Measurements from ENCODE around the gene NCS1.

NCS1 gene

DNA sequence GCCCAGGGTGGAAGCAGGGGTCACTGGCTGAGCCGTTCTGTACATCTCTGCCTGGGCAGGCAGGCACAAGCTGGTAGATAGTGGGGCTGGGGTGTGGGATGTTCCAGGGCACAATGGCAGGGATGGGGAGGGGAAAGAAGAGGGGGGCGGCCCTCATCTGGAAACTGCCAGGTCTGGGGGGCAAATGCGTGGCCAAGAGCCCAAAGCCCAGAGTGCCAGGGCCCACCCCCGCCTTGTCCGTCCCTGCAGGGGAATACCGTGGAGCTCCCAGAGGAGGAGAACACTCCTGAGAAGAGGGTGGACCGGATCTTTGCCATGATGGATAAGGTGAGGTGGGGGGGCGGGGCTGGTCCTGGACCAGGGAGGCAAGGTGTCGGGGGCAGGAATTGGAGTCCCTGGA, 50.6 kb downstream of the NCS1 start:
- no peak overlapping the region for H3K4me3 ChIP-seq
- H3K9me3 ChIP-seq (ENCODE audit: low read depth, low read length) = no peaks in the 10 kb centered on the region
- no peak overlapping the region for H3K9ac ChIP-seq (ENCODE audit: insufficient read length)
- H3K27ac ChIP-seq = no peak overlapping the region
- no peak for DNase-seq (ENCODE audit: low read depth, low spot score)
- peaks cover 56% of the 10 kb centered on the region for H3K36me3 ChIP-seq (ENCODE audit: insufficient read depth, low read length)
- TF ChIP-seq FOXP2 (optimal IDR thresholded peaks at IDR 0.05; ENCODE audit: control extremely low read depth, extremely low read length, insufficient read depth) = no peak
- no peak for TF ChIP-seq POLR2AphosphoS5 (IDR thresholded peaks at IDR 0.05; ENCODE audit: borderline replicate concordance, low read depth, low read length)
- TF ChIP-seq EZH2 (IDR thresholded peaks at IDR 0.05) = no peak

DNA sequence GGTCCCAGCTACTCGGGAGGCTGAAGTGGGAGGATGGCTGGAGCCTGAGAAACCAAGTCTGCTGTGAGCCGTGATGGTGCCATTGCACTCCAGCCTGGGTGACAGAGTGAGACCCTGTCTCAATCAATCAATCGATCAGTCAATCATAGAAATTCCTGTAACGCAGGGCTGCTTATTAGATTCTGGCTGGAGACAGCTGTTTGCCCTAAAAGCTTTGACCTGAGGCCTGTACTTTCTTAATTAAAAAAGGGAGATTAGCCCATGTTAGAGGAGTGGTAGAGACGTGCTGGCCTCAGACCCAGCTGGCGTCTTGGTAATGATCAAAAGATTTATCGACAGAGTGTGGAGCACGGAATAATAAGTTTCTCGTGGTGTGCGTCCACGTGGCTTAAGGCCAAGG, 52.9 kb downstream of the NCS1 start:
- H3K4me3 ChIP-seq = no peak overlapping the region
- no peaks in the 10 kb centered on the region for H3K9me3 ChIP-seq (ENCODE audit: low read depth, low read length)
- TF ChIP-seq EZH2 (IDR thresholded peaks at IDR 0.05) = no peak
- no peak for TF ChIP-seq POLR2AphosphoS5 (IDR thresholded peaks at IDR 0.05; ENCODE audit: borderline replicate concordance, low read depth, low read length)
- no peak for TF ChIP-seq FOXP2 (optimal IDR thresholded peaks at IDR 0.05; ENCODE audit: control extremely low read depth, extremely low read length, insufficient read depth)
- no peak overlapping the region for H3K27ac ChIP-seq
- no peak overlapping the region for H3K9ac ChIP-seq (ENCODE audit: insufficient read length)
- H3K36me3 ChIP-seq (ENCODE audit: insufficient read depth, low read length) = peaks cover 63% of the 10 kb centered on the region
- DNase-seq (ENCODE audit: low read depth, low spot score) = no peak

DNA sequence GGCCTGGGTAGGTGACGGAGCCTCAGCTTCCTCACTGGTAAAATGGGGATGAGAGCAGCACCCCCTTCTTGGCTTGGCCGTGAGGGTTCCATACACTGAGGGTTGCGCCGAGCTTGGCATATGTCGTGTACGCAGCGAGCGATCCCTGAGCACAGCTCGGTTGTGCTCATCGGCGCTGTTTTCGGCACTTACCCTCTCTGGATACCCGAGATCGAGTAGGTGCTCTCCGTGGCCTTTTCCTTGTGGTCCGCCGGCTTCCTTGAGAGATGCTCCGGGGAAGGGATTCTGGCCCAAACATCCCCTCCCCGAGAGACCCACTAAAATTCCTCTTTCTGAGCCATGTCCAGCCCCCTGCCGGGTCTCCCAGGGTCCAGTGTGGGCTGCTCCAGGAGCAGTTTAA, 53.4 kb downstream of the NCS1 start:
- Histone ChIP-seq H3K27ac (no peak overlapping the region), H3K36me3 (ENCODE audit: insufficient read depth, low read length) (peaks cover 65% of the 10 kb centered on the region), H3K9me3 (ENCODE audit: low read depth, low read length) (no peaks in the 10 kb centered on the region), H3K9ac (ENCODE audit: insufficient read length) (no peak overlapping the region), H3K4me3 (no peak overlapping the region)
- TF ChIP-seq POLR2AphosphoS5 (IDR thresholded peaks at IDR 0.05; ENCODE audit: borderline replicate concordance, low read depth, low read length) (no peak), FOXP2 (optimal IDR thresholded peaks at IDR 0.05; ENCODE audit: control extremely low read depth, extremely low read length, insufficient read depth) (no peak), EZH2 (IDR thresholded peaks at IDR 0.05) (no peak)
- DNase-seq (ENCODE audit: low read depth, low spot score) = no peak

DNA sequence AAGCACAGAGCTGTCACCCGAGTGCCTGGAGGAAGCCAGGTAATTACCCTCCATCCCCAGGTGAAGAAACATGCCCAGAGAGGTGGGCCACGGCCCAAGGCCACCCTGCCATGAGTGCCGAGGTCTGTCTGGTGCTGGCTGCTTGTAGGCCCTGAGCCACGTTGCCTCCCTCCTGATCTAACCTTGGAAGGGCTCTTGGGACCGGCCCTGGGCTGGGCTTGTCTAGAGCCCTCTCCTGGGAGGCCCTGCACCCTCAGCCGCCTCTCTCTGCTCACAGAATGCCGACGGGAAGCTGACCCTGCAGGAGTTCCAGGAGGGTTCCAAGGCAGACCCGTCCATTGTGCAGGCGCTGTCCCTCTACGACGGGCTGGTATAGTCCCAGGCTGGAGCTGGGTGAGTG, 53.9 kb downstream of the NCS1 start:
- Histone ChIP-seq H3K9ac (ENCODE audit: insufficient read length) (no peak overlapping the region), H3K4me3 (no peak overlapping the region), H3K9me3 (ENCODE audit: low read depth, low read length) (no peaks in the 10 kb centered on the region), H3K27ac (no peak overlapping the region), H3K36me3 (ENCODE audit: insufficient read depth, low read length) (peaks cover 65% of the 10 kb centered on the region)
- TF ChIP-seq FOXP2 (optimal IDR thresholded peaks at IDR 0.05; ENCODE audit: control extremely low read depth, extremely low read length, insufficient read depth) = no peak
- no peak for TF ChIP-seq POLR2AphosphoS5 (IDR thresholded peaks at IDR 0.05; ENCODE audit: borderline replicate concordance, low read depth, low read length)
- TF ChIP-seq EZH2 (IDR thresholded peaks at IDR 0.05) = no peak
- no peak for DNase-seq (ENCODE audit: low read depth, low spot score)

DNA sequence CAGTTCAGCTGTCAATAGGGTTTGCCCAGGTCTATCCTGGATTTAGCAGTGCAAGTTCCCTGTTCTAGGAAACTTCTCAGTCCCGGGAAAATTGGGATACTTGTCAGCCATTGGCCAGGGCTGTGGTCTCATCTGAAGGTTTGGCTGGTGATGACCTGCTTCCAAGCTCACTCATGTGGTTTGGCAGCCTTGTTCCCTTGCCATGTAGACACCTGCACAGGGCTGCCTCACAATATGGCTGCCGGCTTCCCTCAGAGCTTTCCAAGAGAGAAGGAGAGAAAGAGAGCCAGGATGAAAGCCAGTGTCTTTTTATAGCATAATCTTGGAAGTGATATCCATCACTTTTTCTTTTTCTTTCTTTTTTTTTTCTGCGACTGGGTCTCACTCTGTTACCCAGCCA, 55.6 kb downstream of the NCS1 start:
- Histone ChIP-seq H3K9me3 (ENCODE audit: low read depth, low read length) (no peaks in the 10 kb centered on the region), H3K27ac (no peak overlapping the region), H3K4me3 (no peak overlapping the region), H3K9ac (ENCODE audit: insufficient read length) (no peak overlapping the region), H3K36me3 (ENCODE audit: insufficient read depth, low read length) (peaks cover 61% of the 10 kb centered on the region)
- no peak for DNase-seq (ENCODE audit: low read depth, low spot score)
- TF ChIP-seq FOXP2 (optimal IDR thresholded peaks at IDR 0.05; ENCODE audit: control extremely low read depth, extremely low read length, insufficient read depth) = no peak

DNA sequence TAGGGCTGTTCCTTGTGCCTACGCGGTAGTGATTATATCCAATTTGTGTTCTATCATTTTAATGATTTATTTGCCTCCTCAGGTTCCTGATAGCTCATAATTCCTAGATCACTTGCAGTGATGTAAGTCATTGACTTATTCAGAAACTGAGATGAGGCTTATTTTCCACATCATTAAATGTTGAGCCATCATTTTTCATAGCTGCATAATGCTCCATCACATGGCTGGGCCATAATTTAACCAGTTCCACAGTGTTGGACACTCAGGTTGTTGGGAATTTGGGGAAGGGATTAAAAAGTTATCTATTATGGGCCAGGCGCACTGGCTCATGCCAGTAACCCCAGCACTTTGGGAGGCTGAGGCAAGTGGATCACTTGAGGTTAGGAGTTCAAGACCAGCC, 57.6 kb downstream of the NCS1 start:
- H3K9ac ChIP-seq (ENCODE audit: insufficient read length) = no peak overlapping the region
- DNase-seq (ENCODE audit: low read depth, low spot score) = no peak
- no peaks in the 10 kb centered on the region for H3K9me3 ChIP-seq (ENCODE audit: low read depth, low read length)
- no peak overlapping the region for H3K27ac ChIP-seq
- TF ChIP-seq POLR2AphosphoS5 (IDR thresholded peaks at IDR 0.05; ENCODE audit: borderline replicate concordance, low read depth, low read length) (no peak), EZH2 (IDR thresholded peaks at IDR 0.05) (no peak), FOXP2 (optimal IDR thresholded peaks at IDR 0.05; ENCODE audit: control extremely low read depth, extremely low read length, insufficient read depth) (no peak)
- H3K4me3 ChIP-seq = no peak overlapping the region
- peaks cover 65% of the 10 kb centered on the region for H3K36me3 ChIP-seq (ENCODE audit: insufficient read depth, low read length)

DNA sequence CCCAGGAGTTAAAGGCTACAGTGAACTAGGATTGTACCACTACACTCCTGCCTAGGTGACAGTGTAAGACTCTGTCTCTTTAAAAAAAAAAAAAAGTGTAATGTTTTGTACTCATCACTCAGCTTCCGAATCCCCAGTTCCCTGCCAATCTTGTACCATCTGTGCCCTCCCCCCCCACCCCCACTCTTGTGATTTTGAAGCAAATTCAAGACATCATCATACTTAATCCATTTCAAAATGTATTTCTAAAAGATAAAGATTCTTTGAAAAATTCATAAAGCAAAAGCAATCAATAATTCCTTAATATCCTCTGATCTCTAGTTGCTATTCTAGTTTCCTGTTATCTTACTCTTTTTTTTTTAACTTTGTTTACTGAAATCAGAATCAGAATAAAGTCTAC, 58.4 kb downstream of the NCS1 start:
- no peak for DNase-seq (ENCODE audit: low read depth, low spot score)
- Histone ChIP-seq H3K27ac (no peak overlapping the region), H3K9me3 (ENCODE audit: low read depth, low read length) (no peaks in the 10 kb centered on the region), H3K9ac (ENCODE audit: insufficient read length) (no peak overlapping the region), H3K4me3 (no peak overlapping the region), H3K36me3 (ENCODE audit: insufficient read depth, low read length) (peaks cover 60% of the 10 kb centered on the region)
- TF ChIP-seq EZH2 (IDR thresholded peaks at IDR 0.05) (no peak), POLR2AphosphoS5 (IDR thresholded peaks at IDR 0.05; ENCODE audit: borderline replicate concordance, low read depth, low read length) (no peak), FOXP2 (optimal IDR thresholded peaks at IDR 0.05; ENCODE audit: control extremely low read depth, extremely low read length, insufficient read depth) (no peak)

DNA sequence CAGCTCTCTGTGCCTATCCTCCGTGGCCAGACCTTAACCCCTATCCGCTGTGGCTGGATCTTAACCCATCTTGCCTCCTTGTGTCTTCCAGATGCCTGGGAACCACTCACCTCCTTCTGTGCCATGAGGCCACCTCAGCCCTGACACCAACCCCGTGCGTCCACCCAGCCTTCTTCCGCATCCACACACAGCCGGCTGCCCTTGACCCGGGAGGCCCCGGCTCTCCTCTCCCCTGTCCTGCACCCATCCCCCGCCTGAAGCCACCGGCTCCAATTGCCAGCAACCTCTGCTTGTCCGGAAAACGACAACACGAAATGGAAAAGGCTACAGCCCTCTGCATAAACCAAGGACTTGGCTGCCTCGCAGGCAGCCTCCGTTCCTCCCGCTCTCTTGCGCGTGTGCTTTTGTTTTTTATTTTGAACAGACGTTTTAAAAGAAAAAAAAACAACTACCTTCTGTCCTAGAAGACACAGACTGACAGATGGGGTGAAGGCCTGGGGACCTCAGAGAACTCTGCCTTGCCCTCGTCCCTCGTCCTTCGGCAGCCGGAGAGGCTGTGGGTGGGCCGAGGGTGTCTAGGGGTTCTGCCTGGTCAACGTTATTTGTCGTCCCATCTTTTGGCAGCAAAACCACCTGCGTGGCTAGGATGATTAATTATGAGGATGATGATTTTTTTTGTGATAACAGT, 60.8 kb downstream of the NCS1 start:
- Histone ChIP-seq H3K9me3 (ENCODE audit: low read depth, low read length) (no peaks in the 10 kb centered on the region), H3K27ac (no peak overlapping the region), H3K36me3 (ENCODE audit: insufficient read depth, low read length) (peaks cover 38% of the 10 kb centered on the region), H3K9ac (ENCODE audit: insufficient read length) (no peak overlapping the region), H3K4me3 (no peak overlapping the region)
- DNase-seq (ENCODE audit: low read depth, low spot score) = no peak
- no peak for TF ChIP-seq FOXP2 (optimal IDR thresholded peaks at IDR 0.05; ENCODE audit: control extremely low read depth, extremely low read length, insufficient read depth)
- no peak for TF ChIP-seq EZH2 (IDR thresholded peaks at IDR 0.05)
- no peak for TF ChIP-seq POLR2AphosphoS5 (IDR thresholded peaks at IDR 0.05; ENCODE audit: borderline replicate concordance, low read depth, low read length)

DNA sequence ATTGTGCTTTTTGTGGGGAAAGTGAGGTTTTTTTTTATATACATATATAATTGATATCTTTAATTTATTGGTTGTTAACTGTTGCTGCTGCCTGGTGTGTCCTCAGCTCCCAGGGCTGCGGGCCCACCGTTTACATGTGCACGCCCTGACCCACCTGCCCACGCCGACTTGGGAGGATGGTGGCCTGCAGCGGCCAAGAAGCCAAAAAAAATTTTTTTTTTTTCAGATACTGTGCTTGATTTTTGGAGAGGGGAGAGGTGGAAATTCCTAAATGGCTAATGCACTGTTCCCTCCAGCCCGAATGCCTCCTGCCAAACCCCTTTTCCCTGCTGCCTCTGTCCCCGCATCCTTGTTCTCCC, 61.4 kb downstream of the NCS1 start:
- no peak for TF ChIP-seq POLR2AphosphoS5 (IDR thresholded peaks at IDR 0.05; ENCODE audit: borderline replicate concordance, low read depth, low read length)
- TF ChIP-seq FOXP2 (optimal IDR thresholded peaks at IDR 0.05; ENCODE audit: control extremely low read depth, extremely low read length, insufficient read depth) = no peak
- TF ChIP-seq EZH2 (IDR thresholded peaks at IDR 0.05) = no peak
- H3K9ac ChIP-seq (ENCODE audit: insufficient read length) = no peak overlapping the region
- H3K9me3 ChIP-seq (ENCODE audit: low read depth, low read length) = no peaks in the 10 kb centered on the region
- no peak for DNase-seq (ENCODE audit: low read depth, low spot score)
- H3K4me3 ChIP-seq = no peak overlapping the region
- H3K27ac ChIP-seq = no peak overlapping the region
- H3K36me3 ChIP-seq (ENCODE audit: insufficient read depth, low read length) = peaks cover 33% of the 10 kb centered on the region
